PC-3 (cell line): ENCODE measurements around the gene CDKN2B-AS1. TPM values are rescaled to one million over a fixed set of nuclear protein-coding genes. Genes with fewer than 3 reads are reported as not detected.

Experiments
- ATAC-seq: fragments of 200-7000 bp; cut with Tn5 transposase; 2 replicates; pipeline ENCODE4 v1.9.1; 2020; ENCODE audit warnings: mild to moderate bottlenecking, moderate library complexity
- BruUV-seq: library from RNA; stranded (reverse); fragments of 400-500 nt; replicated peaks from 2 replicates; lab custom pipeline; 2021; lab: Mats Ljungman, UMichigan
- CTCF ChIA-PET: fragments of 300-600 bp; sonication (Branson Sonifier 250); formaldehyde crosslinking; loops from one replicate; lab custom pipeline; 2022; ENCODE audit warnings: antibody characterized with exemption; lab: Charles Lee
- POLR2A ChIA-PET: fragments of 300-600 bp; sonication (Branson Sonifier 250); formaldehyde crosslinking; loops from one replicate; lab custom pipeline; 2022; ENCODE audit warnings: antibody characterized with exemption; ENCODE audit not compliant: unreplicated experiment; lab: Charles Lee
- DNase-seq: peaks from one replicate; pipeline ENCODE4 v3.0.0-alpha.2; 2015
- H2AFZ ChIP-seq: fragments of 300-600 bp; sonication (generic); 2 replicates; pipeline ENCODE4 v1.6.0; 2016; ENCODE audit warnings: antibody characterized with exemption, low read length
- H3F3A ChIP-seq: fragments of 300-600 bp; sonication (generic); one replicate; pipeline ENCODE4 v1.6.0; 2017; ENCODE audit warnings: antibody characterized with exemption, low read length, control low read depth, mild to moderate bottlenecking; ENCODE audit not compliant: unreplicated experiment
- H3K27ac ChIP-seq: fragments of 300-600 bp; sonication (generic); 2 replicates; pipeline ENCODE4 v1.5.1; 2016; ENCODE audit warnings: mild to moderate bottlenecking, low read length
- H3K27me3 ChIP-seq: fragments of 300-600 bp; sonication (generic); 2 replicates; pipeline ENCODE4 v1.6.1; 2016; ENCODE audit warnings: low read length, mixed read lengths
- H3K36me3 ChIP-seq: fragments of 300-600 bp; sonication (generic); 2 replicates; pipeline ENCODE4 v1.6.1; 2016; ENCODE audit warnings: low read depth, mixed run types, low read length, mixed read lengths
- H3K4me1 ChIP-seq: fragments of 300-600 bp; sonication (generic); 2 replicates; pipeline ENCODE4 v1.5.1; 2016; ENCODE audit warnings: low read length; ENCODE audit not compliant: insufficient read depth
- H3K4me2 ChIP-seq: fragments of 300-600 bp; sonication (generic); 2 replicates; pipeline ENCODE4 v1.6.0; 2016; ENCODE audit warnings: low read length
- H3K4me3 ChIP-seq: fragments of 300-600 bp; sonication (generic); 2 replicates; pipeline ENCODE4 v1.5.1; 2016; ENCODE audit warnings: mild to moderate bottlenecking, low read length, mixed read lengths
- H3K79me2 ChIP-seq: fragments of 300-600 bp; sonication (generic); 2 replicates; pipeline ENCODE4 v1.6.1; 2017; ENCODE audit warnings: low read length, mixed read lengths
- H3K9ac ChIP-seq: fragments of 300-600 bp; sonication (generic); 2 replicates; pipeline ENCODE4 v1.6.0; 2016; ENCODE audit warnings: mild to moderate bottlenecking, low read length
- H3K9me2 ChIP-seq: fragments of 300-600 bp; sonication (generic); replicated peaks from 2 replicates; pipeline ENCODE4 v1.6.1; 2016; ENCODE audit warnings: mixed run types, low read length, mixed read lengths
- H3K9me3 ChIP-seq: fragments of 300-600 bp; sonication (generic); 2 replicates; pipeline ENCODE4 v1.6.1; 2016; ENCODE audit warnings: low read length, mixed read lengths
- H4K20me1 ChIP-seq: fragments of 300-600 bp; sonication (generic); 2 replicates; pipeline ENCODE4 v1.6.1; 2016; ENCODE audit warnings: low read length, mixed read lengths
- CTCF ChIP-seq: fragments of 300-600 bp; sonication (generic); conservative IDR thresholded peaks from 2 replicates; pipeline ENCODE4 v1.5.1; 2017; ENCODE audit warnings: antibody characterized with exemption, low read depth, mild to moderate bottlenecking, low read length
- EZH2 ChIP-seq: fragments of 300-600 bp; sonication (generic); IDR thresholded peaks from one replicate; pipeline ENCODE4 v1.6.1; 2017; ENCODE audit warnings: antibody characterized with exemption, mild to moderate bottlenecking, low read length; ENCODE audit not compliant: unreplicated experiment
- EZH2phosphoT487 ChIP-seq: fragments of 300-600 bp; sonication (generic); IDR thresholded peaks from 2 replicates; pipeline ENCODE4 v1.6.1; 2018; ENCODE audit warnings: mild to moderate bottlenecking, antibody characterized with exemption, low read length, borderline replicate concordance
- intact Hi-C: fragments of 100-400 bp; cut with micrococcal nuclease; formaldehyde crosslinking; loops from 2 replicates; pipeline ENCODE4 v1.9.0; 2023
- total RNA-seq: library from RNA; depleted of rRNA; stranded (reverse); fragments of >200 nt; gene quantifications from 2 replicates; pipeline ENCODE4 v1.2.3, GENCODE V29; 2014

CDKN2B-AS1 gene
- total RNA-seq, 1 experiment from 2014 or later: 2.0 TPM

- intact Hi-C loops: loop anchor here (5.0 kb wide), 3 partner anchors 34 to 201 kb away; partner anchors contain the start of gene CDKN2B
- ATAC-seq (no peak), DNase-seq (no peak)
- Histone ChIP-seq H3K79me2 (no peaks in the 10 kb centered on the region), H3K9me2 (no peaks in the 10 kb centered on the region), H3K4me3 (peak overlapping the region; percentile 0; the same call in 1 of the 2 replicates), H4K20me1 (no peaks in the 10 kb centered on the region), H3F3A (peaks cover 7% of the 10 kb centered on the region), H3K27ac (peak overlapping the region; percentile 95), H3K36me3 (no peaks in the 10 kb centered on the region), H3K27me3 (no peaks in the 10 kb centered on the region), H2AFZ (no peak overlapping the region), H3K9me3 (no peaks in the 10 kb centered on the region), H3K4me2 (peak overlapping the region; percentile 44), H3K9ac (peak overlapping the region; percentile 66), H3K4me1 (peaks cover 79% of the 10 kb centered on the region)
- BruUV-seq: no TSS peak
- POLR2A ChIA-PET: interaction anchor here (0.5 to 1.3 kb wide), 2 partner anchors 8 to 32 kb away, joined by 3 read pairs; partner anchors contain the start of gene CDKN2B
- TF ChIP-seq CTCF: no peak
- TF ChIP-seq EZH2phosphoT487: no peak
- TF ChIP-seq EZH2: no peak
- CTCF ChIA-PET: interaction anchor here (0.5 to 1.8 kb wide), 2 partner anchors 32 to 47 kb away, joined by 3 to 7 read pairs; partner anchors contain the start of genes CDKN2B and CDKN2B-AS1
Observed at GRCh38 chr9:22041344-22041743, 46.8 kb downstream of the CDKN2B-AS1 start.

- no TSS peak for BruUV-seq
- peak; percentile 89 for DNase-seq
- POLR2A ChIA-PET: interaction anchor here (0.5 to 1.3 kb wide), 2 partner anchors 8 to 33 kb away, joined by 3 read pairs; partner anchors contain the start of gene CDKN2B
- Histone ChIP-seq H3K4me2 (peak overlapping the region; percentile 44), H2AFZ (no peak overlapping the region), H3K9ac (peak overlapping the region; percentile 66), H3K9me2 (no peaks in the 10 kb centered on the region), H4K20me1 (no peaks in the 10 kb centered on the region), H3K36me3 (no peaks in the 10 kb centered on the region), H3K4me1 (peaks cover 79% of the 10 kb centered on the region), H3K27ac (peak overlapping the region; percentile 95), H3K4me3 (peak overlapping the region; percentile 0; the same call in 1 of the 2 replicates), H3K79me2 (no peaks in the 10 kb centered on the region), H3K27me3 (no peaks in the 10 kb centered on the region), H3K9me3 (no peaks in the 10 kb centered on the region), H3F3A (peaks cover 7% of the 10 kb centered on the region)
- TF ChIP-seq CTCF: no peak
- no peak for TF ChIP-seq EZH2
- TF ChIP-seq EZH2phosphoT487: no peak
- intact Hi-C loops: loop anchor here (5.0 kb wide), 3 partner anchors 34 to 201 kb away; partner anchors contain the start of gene CDKN2B
- peak; percentile 61 for ATAC-seq
- CTCF ChIA-PET: interaction anchor here (1.8 kb wide), 1 partner anchor 33 kb away, joined by 7 read pairs; the partner anchor contains the start of gene CDKN2B
Observed at GRCh38 chr9:22041775-22042174, 47.2 kb downstream of the CDKN2B-AS1 start.

GRCh38 chr9:22043928-22044327 is 49.3 kb downstream of the CDKN2B-AS1 start:
- Histone ChIP-seq H3K9me2 (no peaks in the 10 kb centered on the region), H3K27me3 (no peaks in the 10 kb centered on the region), H3K36me3 (no peaks in the 10 kb centered on the region), H3K4me2 (0 out of 2 replicates have a peak overlapping the region, but pooled peaks have one; percentile 4), H3K27ac (peak overlapping the region; percentile 62), H3K4me1 (peaks cover 62% of the 10 kb centered on the region), H3K9ac (peak overlapping the region; percentile 36; the same call in 1 of the 2 replicates), H3K79me2 (no peaks in the 10 kb centered on the region), H2AFZ (no peak overlapping the region), H3K9me3 (no peaks in the 10 kb centered on the region), H3K4me3 (no peak overlapping the region), H4K20me1 (no peaks in the 10 kb centered on the region), H3F3A (peaks cover 7% of the 10 kb centered on the region)
- DNase-seq (no peak), ATAC-seq (no peak)
- no TSS peak for BruUV-seq
- intact Hi-C loops: loop anchor here (2.0 to 5.0 kb wide), 4 partner anchors 37 to 198 kb away; partner anchors contain the start of gene CDKN2B
- CTCF ChIA-PET: no interaction called here
- POLR2A ChIA-PET: no interaction called here
- TF ChIP-seq EZH2 (no peak), CTCF (no peak), EZH2phosphoT487 (no peak)
